HepG2 (cell line): Measurements from ENCODE around the gene ARL3. TPM values are rescaled to one million over a fixed set of nuclear protein-coding genes. Genes with fewer than 3 reads are reported as not detected.

Experiments used
- AGO2 ChIP-seq: fragments of 200-400 bp; formaldehyde crosslinking; optimal IDR thresholded peaks from 2 replicates; pipeline ENCODE3; 2017; ENCODE audit warnings: mild to moderate bottlenecking, low read depth, low read length, moderate library complexity
- BCL6 ChIP-seq: IDR thresholded peaks from 2 replicates; pipeline ENCODE4 v1.6.1; 2016; ENCODE audit warnings: missing genetic modification reagents, missing compliant biosample characterization
- FOXJ3 ChIP-seq: sonication (generic); formaldehyde crosslinking; IDR thresholded peaks from 2 replicates; pipeline ENCODE4 v1.4.0; 2020; ENCODE audit warnings: missing genetic modification reagents, mild to moderate bottlenecking, borderline replicate concordance
- KLF11 ChIP-seq: IDR thresholded peaks from 2 replicates; pipeline ENCODE4 v1.6.1; 2016; ENCODE audit warnings: missing compliant biosample characterization
- MTF1 ChIP-seq: sonication (generic); formaldehyde crosslinking; IDR thresholded peaks from 2 replicates; pipeline ENCODE4 v1.5.0; 2020; ENCODE audit warnings: missing genetic modification reagents
- TAF1 ChIP-seq: sonication (generic); formaldehyde crosslinking; IDR thresholded peaks from 2 replicates; pipeline ENCODE4 v1.4.0; 2020; ENCODE audit warnings: missing genetic modification reagents
- TARDBP ChIP-seq: sonication (generic); formaldehyde crosslinking; IDR thresholded peaks from 2 replicates; pipeline ENCODE4 v1.8.0; 2022; ENCODE audit warnings: mild to moderate bottlenecking, missing genetic modification reagents
- TBX2 ChIP-seq: sonication (generic); formaldehyde crosslinking; IDR thresholded peaks from 2 replicates; pipeline ENCODE4 v1.5.0; 2020; ENCODE audit warnings: missing genetic modification reagents, mild to moderate bottlenecking, borderline replicate concordance
- TMF1 ChIP-seq: sonication (generic); formaldehyde crosslinking; IDR thresholded peaks from 2 replicates; pipeline ENCODE4 v1.8.1; 2022; ENCODE audit warnings: low read depth, missing genetic modification reagents
- ZBTB21 ChIP-seq: sonication (generic); formaldehyde crosslinking; IDR thresholded peaks from 2 replicates; pipeline ENCODE4 v1.4.0; 2020; ENCODE audit warnings: missing genetic modification reagents
- ZNF343 ChIP-seq: sonication (generic); formaldehyde crosslinking; IDR thresholded peaks from 2 replicates; pipeline ENCODE4 v1.4.0; 2020; ENCODE audit warnings: mild to moderate bottlenecking, missing genetic modification reagents
- ZNF672 ChIP-seq: sonication (generic); formaldehyde crosslinking; IDR thresholded peaks from 2 replicates; pipeline ENCODE4 v1.8.1; 2022; ENCODE audit warnings: missing genetic modification reagents
- ZNF713 ChIP-seq: sonication (generic); formaldehyde crosslinking; IDR thresholded peaks from 2 replicates; pipeline ENCODE4 v1.4.0; 2020; ENCODE audit warnings: mild to moderate bottlenecking, missing genetic modification reagents
- ZNF790 ChIP-seq: sonication (generic); formaldehyde crosslinking; IDR thresholded peaks from 2 replicates; pipeline ENCODE4 v1.8.0; 2022; ENCODE audit warnings: missing genetic modification reagents, mild to moderate bottlenecking, borderline replicate concordance
- ZNF878 ChIP-seq: sonication (generic); formaldehyde crosslinking; IDR thresholded peaks from 2 replicates; pipeline ENCODE4 v1.8.1; 2023; ENCODE audit warnings: mild to moderate bottlenecking, missing genetic modification reagents, moderate library complexity
- polyA plus RNA-seq, 8 experiments: library from polyadenylated mRNA; depleted of rRNA in 3 of 8; stranded (reverse) in 7 of 8; unstranded in 1 of 8; fragments of >200 nt; fragmentation: Illumina TruSeq in 4 of 8; extraction: Trizol in 4 of 8; gene quantifications; 2 replicates each; pipeline versions ENCODE4 v1.2.1 to v1.2.3, GENCODE V29; 2011 to 2016; ENCODE audit warnings: low read depth in 4 of 8, missing spikeins in 1 of 8, mixed read lengths in 1 of 8; ENCODE audit not compliant: insufficient read depth in 1 of 8
- total RNA-seq, 5 experiments: library from RNA; depleted of rRNA; stranded (reverse); fragments of >200 nt; fragmentation: Illumina TruSeq; extraction: Trizol; gene quantifications; 2 replicates each; pipeline ENCODE4 v1.2.3, GENCODE V29; 2016; ENCODE audit warnings: low read depth in 1 of 5
- TF ChIP-seq, protein P1 (sequence below): sonication (generic); formaldehyde crosslinking; IDR thresholded peaks from 2 replicates; pipeline ENCODE4 v1.9.0; 2021; ENCODE audit warnings: missing genetic modification reagents, borderline replicate concordance
- TF ChIP-seq, protein P2 (sequence below): sonication (generic); formaldehyde crosslinking; IDR thresholded peaks from 2 replicates; pipeline ENCODE4 v1.5.0; 2020; ENCODE audit warnings: mild to moderate bottlenecking, missing genetic modification reagents
- TF ChIP-seq, protein P3 (sequence below): sonication (generic); formaldehyde crosslinking; IDR thresholded peaks from 2 replicates; pipeline ENCODE4 v1.4.0; 2020; ENCODE audit warnings: missing genetic modification reagents
- TF ChIP-seq, protein P4 (sequence below): sonication (generic); formaldehyde crosslinking; IDR thresholded peaks from 2 replicates; pipeline ENCODE4 v1.5.0; 2020; ENCODE audit warnings: missing genetic modification reagents
- TF ChIP-seq, protein P5 (sequence below): sonication (generic); formaldehyde crosslinking; IDR thresholded peaks from 2 replicates; pipeline ENCODE4 v1.8.1; 2023; ENCODE audit warnings: mild to moderate bottlenecking, inconsistent platforms, moderate library complexity, missing genetic modification reagents, borderline replicate concordance
- TF ChIP-seq, protein P6 (sequence below): sonication (generic); formaldehyde crosslinking; IDR thresholded peaks from 2 replicates; pipeline ENCODE4 v1.5.0; 2020; ENCODE audit warnings: missing genetic modification reagents

Gene ARL3
- total and polyA plus RNA-seq, 2 of the 13 experiments (the other 11 are each of a cell fraction or from before 2014, with no cell fraction given) = 5.2 to 6.6 TPM

DNA sequence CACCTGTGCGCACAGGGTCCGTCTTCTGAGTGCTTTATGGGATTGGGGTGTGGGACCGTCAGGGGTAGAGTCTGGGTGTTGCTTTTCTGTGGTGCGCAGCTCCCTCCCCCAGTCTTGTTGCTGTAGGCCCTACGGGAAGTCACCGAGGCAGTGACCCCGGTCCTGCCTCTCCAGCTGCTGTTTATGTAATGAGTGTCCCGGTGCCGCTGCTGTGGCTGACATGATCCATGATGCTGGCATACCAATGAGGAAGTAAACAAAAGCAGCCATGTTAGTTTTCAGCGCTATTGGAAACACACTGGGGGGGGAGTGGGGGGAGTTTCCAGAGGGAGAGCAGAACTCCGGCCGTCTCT is 68.8 kb downstream of the ARL3 start (continued):
- TF ChIP-seq, protein P1, sequence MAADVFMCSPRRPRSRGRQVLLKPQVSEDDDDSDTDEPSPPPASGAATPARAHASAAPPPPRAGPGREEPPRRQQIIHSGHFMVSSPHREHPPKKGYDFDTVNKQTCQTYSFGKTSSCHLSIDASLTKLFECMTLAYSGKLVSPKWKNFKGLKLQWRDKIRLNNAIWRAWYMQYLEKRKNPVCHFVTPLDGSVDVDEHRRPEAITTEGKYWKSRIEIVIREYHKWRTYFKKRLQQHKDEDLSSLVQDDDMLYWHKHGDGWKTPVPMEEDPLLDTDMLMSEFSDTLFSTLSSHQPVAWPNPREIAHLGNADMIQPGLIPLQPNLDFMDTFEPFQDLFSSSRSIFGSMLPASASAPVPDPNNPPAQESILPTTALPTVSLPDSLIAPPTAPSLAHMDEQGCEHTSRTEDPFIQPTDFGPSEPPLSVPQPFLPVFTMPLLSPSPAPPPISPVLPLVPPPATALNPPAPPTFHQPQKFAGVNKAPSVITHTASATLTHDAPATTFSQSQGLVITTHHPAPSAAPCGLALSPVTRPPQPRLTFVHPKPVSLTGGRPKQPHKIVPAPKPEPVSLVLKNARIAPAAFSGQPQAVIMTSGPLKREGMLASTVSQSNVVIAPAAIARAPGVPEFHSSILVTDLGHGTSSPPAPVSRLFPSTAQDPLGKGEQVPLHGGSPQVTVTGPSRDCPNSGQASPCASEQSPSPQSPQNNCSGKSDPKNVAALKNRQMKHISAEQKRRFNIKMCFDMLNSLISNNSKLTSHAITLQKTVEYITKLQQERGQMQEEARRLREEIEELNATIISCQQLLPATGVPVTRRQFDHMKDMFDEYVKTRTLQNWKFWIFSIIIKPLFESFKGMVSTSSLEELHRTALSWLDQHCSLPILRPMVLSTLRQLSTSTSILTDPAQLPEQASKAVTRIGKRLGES = no peak
- TF ChIP-seq, protein P2, sequence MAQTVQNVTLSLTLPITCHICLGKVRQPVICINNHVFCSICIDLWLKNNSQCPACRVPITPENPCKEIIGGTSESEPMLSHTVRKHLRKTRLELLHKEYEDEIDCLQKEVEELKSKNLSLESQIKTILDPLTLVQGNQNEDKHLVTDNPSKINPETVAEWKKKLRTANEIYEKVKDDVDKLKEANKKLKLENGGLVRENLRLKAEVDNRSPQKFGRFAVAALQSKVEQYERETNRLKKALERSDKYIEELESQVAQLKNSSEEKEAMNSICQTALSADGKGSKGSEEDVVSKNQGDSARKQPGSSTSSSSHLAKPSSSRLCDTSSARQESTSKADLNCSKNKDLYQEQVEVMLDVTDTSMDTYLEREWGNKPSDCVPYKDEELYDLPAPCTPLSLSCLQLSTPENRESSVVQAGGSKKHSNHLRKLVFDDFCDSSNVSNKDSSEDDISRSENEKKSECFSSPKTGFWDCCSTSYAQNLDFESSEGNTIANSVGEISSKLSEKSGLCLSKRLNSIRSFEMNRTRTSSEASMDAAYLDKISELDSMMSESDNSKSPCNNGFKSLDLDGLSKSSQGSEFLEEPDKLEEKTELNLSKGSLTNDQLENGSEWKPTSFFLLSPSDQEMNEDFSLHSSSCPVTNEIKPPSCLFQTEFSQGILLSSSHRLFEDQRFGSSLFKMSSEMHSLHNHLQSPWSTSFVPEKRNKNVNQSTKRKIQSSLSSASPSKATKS (CRISPR knock-in tag) = no peak
- TF ChIP-seq TARDBP (no peak), ZNF343 (no peak; the same call in 1 of the 2 replicates), ZBTB21 (CRISPR knock-in tag) (no peak), TMF1 (no peak), TAF1 (CRISPR knock-in tag) (peak; percentile 17; the same call in 1 of the 2 replicates), ZNF878 (CRISPR knock-in tag) (no peak), ZNF672 (CRISPR knock-in tag) (no peak), BCL6 (CRISPR knock-in tag) (0 out of 2 replicates have a peak, but pooled peaks have one; percentile 16), ZNF790 (CRISPR knock-in tag) (no peak), MTF1 (CRISPR knock-in tag) (no peak), TBX2 (CRISPR knock-in tag) (no peak), FOXJ3 (CRISPR knock-in tag) (peak; percentile 50), ZNF713 (no peak), KLF11 (CRISPR knock-in tag) (no peak), AGO2 (no peak)
- TF ChIP-seq, protein P3, sequence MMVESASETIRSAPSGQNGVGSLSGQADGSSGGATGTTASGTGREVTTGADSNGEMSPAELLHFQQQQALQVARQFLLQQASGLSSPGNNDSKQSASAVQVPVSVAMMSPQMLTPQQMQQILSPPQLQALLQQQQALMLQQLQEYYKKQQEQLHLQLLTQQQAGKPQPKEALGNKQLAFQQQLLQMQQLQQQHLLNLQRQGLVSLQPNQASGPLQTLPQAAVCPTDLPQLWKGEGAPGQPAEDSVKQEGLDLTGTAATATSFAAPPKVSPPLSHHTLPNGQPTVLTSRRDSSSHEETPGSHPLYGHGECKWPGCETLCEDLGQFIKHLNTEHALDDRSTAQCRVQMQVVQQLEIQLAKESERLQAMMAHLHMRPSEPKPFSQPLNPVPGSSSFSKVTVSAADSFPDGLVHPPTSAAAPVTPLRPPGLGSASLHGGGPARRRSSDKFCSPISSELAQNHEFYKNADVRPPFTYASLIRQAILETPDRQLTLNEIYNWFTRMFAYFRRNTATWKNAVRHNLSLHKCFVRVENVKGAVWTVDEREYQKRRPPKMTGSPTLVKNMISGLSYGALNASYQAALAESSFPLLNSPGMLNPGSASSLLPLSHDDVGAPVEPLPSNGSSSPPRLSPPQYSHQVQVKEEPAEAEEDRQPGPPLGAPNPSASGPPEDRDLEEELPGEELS (CRISPR knock-in tag) = peak; percentile 83
- TF ChIP-seq, protein P4, sequence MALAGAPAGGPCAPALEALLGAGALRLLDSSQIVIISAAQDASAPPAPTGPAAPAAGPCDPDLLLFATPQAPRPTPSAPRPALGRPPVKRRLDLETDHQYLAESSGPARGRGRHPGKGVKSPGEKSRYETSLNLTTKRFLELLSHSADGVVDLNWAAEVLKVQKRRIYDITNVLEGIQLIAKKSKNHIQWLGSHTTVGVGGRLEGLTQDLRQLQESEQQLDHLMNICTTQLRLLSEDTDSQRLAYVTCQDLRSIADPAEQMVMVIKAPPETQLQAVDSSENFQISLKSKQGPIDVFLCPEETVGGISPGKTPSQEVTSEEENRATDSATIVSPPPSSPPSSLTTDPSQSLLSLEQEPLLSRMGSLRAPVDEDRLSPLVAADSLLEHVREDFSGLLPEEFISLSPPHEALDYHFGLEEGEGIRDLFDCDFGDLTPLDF = no peak
- TF ChIP-seq, protein P5, sequence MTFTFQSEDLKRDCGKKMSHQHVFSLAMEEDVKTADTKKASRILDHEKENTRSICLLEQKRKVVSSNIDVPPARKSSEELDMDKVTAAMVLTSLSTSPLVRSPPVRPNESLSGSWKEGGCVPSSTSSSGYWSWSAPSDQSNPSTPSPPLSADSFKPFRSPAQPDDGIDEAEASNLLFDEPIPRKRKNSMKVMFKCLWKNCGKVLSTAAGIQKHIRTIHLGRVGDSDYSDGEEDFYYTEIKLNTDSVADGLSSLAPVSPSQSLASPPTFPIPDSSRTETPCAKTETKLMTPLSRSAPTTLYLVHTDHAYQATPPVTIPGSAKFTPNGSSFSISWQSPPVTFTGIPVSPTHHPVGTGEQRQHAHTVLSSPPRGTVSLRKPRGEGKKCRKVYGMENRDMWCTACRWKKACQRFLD (CRISPR knock-in tag) = no peak
- TF ChIP-seq, protein P6, sequence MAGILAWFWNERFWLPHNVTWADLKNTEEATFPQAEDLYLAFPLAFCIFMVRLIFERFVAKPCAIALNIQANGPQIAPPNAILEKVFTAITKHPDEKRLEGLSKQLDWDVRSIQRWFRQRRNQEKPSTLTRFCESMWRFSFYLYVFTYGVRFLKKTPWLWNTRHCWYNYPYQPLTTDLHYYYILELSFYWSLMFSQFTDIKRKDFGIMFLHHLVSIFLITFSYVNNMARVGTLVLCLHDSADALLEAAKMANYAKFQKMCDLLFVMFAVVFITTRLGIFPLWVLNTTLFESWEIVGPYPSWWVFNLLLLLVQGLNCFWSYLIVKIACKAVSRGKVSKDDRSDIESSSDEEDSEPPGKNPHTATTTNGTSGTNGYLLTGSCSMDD (CRISPR knock-in tag) = no peak
